ENCODE results near the gene ANKRD29.

The ANKRD29 gene, protein sequence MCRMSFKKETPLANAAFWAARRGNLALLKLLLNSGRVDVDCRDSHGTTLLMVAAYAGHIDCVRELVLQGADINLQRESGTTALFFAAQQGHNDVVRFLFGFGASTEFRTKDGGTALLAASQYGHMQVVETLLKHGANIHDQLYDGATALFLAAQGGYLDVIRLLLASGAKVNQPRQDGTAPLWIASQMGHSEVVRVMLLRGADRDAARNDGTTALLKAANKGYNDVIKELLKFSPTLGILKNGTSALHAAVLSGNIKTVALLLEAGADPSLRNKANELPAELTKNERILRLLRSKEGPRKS

GRCh38 chr18:23662309-23663263 lies at the start of gene ANKRD29:
Gene ANKRD29, minus strand, starts transcription at chr18:23662911. Its CDS starts 181 bp downstream, at chr18:23662730.
- peak; percentile 66 for DNase-seq

GRCh38 chr18:23712445-23712844 lies 49.7 kb upstream of the ANKRD29 start:
- no peak for DNase-seq

DNA sequence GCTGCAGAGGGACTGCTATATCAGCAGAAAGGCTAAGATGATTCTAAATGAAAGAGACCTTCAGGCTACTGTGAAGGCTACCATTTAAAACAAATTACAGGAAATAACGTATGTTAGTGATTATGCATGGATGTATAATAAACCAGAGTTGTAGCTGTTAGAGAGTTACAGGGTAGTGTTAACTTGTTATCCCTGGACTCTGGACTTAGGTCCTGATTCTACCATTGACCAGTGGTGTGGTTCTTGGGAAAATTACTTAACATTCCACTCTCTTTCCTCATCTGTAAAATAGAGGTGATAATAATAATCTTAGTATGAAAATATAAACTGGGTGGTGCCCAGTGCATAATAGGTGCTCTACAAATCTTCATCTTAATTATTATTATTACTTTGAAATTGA lies 48.7 kb upstream of the ANKRD29 start:
- DNase-seq = no peak

- no peak for DNase-seq
These were observed 48.2 kb upstream of the ANKRD29 start for GRCh38 chr18:23710946-23711345.

DNA sequence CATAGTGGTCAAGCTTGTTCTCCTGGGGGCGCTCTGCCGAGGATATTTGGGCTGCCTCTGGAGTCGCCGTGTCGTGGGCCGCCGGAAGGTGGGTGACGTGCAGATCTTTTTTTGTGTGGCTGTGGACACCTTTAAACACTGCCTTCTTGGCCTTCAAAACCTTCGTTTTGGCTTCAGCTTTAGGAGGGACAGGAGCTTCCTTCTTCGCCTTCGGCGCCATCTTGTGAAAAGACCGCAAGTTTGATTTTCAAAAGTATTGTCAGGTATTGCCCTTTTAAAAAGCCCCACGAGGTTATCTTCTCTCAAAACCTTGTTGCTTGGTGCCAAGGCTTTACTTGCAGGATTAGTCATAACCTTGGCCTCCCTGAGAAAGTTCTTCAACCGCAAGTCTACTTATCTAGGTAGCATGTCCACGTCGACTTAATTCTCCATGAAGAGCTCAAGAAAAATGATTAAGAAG lies 47.4 kb upstream of the ANKRD29 start:
- DNase-seq = no peak

DNA sequence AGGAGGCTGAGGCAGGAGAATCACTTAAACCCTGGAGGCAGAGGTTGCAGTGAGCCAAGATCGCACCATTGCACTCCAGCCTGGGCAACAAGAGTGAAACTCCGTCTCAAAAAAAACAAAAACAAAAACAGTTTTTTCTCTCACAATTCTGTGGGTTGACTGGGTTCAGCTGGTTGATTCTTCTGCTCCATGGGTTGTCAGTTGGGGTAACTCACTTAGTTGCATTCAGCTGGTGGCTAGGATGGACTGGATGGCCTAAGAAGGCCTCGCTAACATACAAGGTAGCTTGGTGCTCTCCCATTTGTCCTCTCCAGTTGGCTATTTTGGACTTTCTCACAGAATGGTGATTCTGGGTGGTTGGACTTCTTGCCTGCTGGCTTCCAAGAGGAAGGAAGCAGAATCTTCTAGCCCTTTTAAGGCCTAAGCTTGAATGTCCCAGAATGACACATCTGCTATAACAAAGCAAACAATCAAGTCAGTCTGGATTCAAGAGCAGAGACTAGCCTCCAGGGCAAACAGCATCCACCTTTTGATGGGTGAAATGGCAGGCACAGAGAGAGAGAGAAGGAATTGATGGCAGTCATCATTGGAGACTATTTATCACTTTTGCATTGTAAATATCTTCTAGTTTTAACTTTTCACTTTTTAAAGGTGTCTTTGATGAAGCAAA lies 44.4 kb upstream of the ANKRD29 start:
- no peak for DNase-seq

- DNase-seq = no peak
These were observed 42.1 kb upstream of the ANKRD29 start for GRCh38 chr18:23704806-23705205.

GRCh38 chr18:23703987-23704384 lies 41.3 kb upstream of the ANKRD29 start:
- no peak for DNase-seq

- no peak for DNase-seq
These were observed 40.6 kb upstream of the ANKRD29 start for GRCh38 chr18:23703057-23703986.

- no peak for DNase-seq
These were observed 39.9 kb upstream of the ANKRD29 start for GRCh38 chr18:23702606-23703005.

DNA sequence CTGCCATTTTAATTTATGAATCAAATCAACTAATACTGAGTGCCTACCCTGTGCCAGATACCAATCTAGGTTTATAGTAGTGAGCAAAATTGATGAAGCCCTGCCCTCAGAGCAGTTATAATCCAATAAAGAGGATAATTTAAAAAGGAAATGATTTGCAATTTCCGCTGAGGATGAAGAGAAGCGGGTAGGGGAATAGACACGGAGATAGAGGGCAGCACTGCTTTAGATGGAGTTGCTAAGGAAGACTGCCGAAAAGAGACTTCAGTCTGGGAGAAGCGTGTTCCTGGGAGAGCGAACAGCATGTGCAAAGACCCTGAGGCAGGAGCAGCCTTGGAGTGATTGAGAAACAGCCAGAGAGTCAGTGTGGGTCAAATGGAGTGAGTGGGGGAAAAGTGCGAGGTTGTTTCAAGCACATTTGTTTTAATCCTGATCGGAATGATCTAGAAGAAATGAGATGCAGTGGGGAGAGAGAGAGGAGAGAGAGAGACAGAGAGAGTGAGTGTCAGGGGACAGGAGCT lies 38.9 kb upstream of the ANKRD29 start:
- DNase-seq = no peak

GRCh38 chr18:23701017-23701416 lies 38.3 kb upstream of the ANKRD29 start:
- no peak for DNase-seq

- DNase-seq = no peak
These were observed 32.1 kb upstream of the ANKRD29 start for GRCh38 chr18:23694637-23695430.

DNA sequence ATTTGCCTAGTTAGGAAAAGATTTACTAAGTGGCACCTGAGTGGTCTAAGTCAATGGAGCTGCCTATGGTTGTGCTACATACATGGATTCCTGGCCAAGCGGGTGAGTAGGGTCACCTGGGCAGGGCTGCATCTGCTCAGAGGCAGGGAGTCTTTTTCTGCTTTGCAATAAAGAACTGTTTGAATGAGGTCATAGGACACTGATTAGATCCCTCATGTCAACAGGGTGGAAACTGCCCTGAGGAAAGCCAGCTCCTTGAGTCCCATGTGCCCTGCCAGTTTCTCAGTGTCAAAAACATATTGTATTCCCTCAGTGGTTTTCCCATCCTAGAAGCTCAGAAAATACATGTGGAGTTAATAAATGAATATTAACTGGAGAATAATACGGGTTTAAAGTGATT lies 31.1 kb upstream of the ANKRD29 start:
- DNase-seq = no peak

DNA sequence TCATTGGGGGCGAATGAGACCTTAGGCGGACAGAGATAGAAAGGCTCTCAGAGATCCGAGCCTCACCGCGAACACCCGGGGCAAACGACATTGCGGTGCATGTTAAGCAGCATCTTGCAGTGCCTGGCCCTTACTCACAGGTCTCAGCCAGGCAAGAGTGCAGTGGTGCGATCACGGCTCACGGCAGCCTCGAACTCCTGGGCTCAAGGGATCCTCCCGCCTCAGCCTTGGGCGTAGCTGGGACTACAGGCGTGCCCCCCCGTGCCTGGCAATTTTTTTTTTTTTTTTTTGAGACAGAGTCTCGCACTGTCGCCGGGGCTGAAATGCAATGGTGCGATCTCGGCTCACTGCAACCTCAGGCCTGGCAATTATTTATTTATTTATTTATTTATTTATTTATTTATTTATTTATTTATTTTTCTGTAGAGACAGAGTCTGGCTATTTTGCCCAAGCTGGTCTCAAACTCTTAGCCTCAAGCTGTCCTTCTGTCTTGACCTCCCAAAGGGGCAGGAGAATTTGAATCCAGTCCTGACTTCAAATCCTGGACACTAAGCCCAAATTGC lies 27.9 kb upstream of the ANKRD29 start:
- DNase-seq = no peak

- DNase-seq = peak; percentile 38
These were observed 27.1 kb upstream of the ANKRD29 start for GRCh38 chr18:23689616-23690504.

GRCh38 chr18:23689031-23689615 lies 26.4 kb upstream of the ANKRD29 start, which contains the start of gene LAMA3:
Gene LAMA3, plus strand, starts transcription at chr18:23689453. Its CDS starts 231 bp downstream, at chr18:23689684.
- peak; percentile 41 for DNase-seq

DNA sequence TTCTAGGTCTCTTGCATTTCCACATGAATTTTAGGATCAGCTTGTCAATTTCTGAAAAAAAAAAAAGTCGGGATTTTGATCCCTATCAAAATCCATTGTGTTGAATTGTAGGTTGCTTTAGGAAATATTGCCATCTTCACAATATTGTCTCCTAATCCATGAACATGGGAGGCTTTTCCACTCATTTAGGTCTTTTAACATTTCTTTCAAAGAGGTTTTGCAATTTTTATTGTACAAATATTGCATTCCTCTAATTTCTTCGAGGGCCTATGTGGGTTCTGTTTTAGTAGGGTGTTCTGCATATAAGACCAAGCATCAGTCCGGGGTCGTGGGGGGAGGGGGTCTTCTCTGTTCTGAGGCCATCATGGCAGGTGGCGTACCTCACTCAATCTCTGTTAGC lies 25.8 kb upstream of the ANKRD29 start:
- DNase-seq = no peak

Data from stimulated activated CD8-positive, alpha-beta memory T cell treated with anti-CD3 and anti-CD28 coated beads, Interleukin-4, amount 100 ng/mL, for 48 hours (primary cell).